ENCODE measurements around the gene GNGT2. TPM values are rescaled to one million over a fixed set of nuclear protein-coding genes. Genes with fewer than 3 reads are reported as not detected.
"Not testable (repeated sequence)": the region's sequence is repeated elsewhere in the genome, so short reads cannot be mapped to it uniquely, and the experiment has no call there.

The GNGT2 gene
- total RNA-seq, 1 donor from 2014 or later, result 1.5 TPM

- DNase-seq (ENCODE audit: low spot score), result not testable (repeated sequence)
Measured at GRCh38 chr17:49175978-49176377, 34.4 kb downstream of the GNGT2 start.

GRCh38 chr17:49170711-49171110 is 39.7 kb downstream of the GNGT2 start:
- not testable (repeated sequence) for DNase-seq (ENCODE audit: low spot score)

- no peak for DNase-seq (ENCODE audit: low spot score)
Measured at GRCh38 chr17:49170216-49170615, 40.2 kb downstream of the GNGT2 start.

- DNase-seq (ENCODE audit: low spot score), result no peak
Measured at GRCh38 chr17:49168706-49169105, 41.7 kb downstream of the GNGT2 start.

- no peak for DNase-seq (ENCODE audit: low spot score)
Measured at GRCh38 chr17:49165143-49165542, 45.2 kb downstream of the GNGT2 start.

GRCh38 chr17:49162866-49163265 is 47.5 kb downstream of the GNGT2 start:
- DNase-seq (ENCODE audit: low spot score), result no peak

GRCh38 chr17:49157784-49158183 is 52.6 kb downstream of the GNGT2 start:
- DNase-seq (ENCODE audit: low spot score), result no peak

GRCh38 chr17:49156256-49156655 is 54.1 kb downstream of the GNGT2 start:
- no peak for DNase-seq (ENCODE audit: low spot score)

Other genes with a start within 250 kb of the GNGT2 start
- not detected for gene GIP, start 242.0 kb downstream of the GNGT2 start, total RNA-seq
- not detected for gene IGF2BP1, start 213.2 kb downstream of the GNGT2 start, total RNA-seq
- gene B4GALNT2, start 77.8 kb downstream of the GNGT2 start, total RNA-seq, result not detected
- gene ABI3, start 133 bp upstream of the GNGT2 start, total RNA-seq, result 12.5 TPM
- gene PHOSPHO1, start 20.2 kb upstream of the GNGT2 start, total RNA-seq, result 1.8 TPM
- gene ZNF652, start 151.7 kb upstream of the GNGT2 start, total RNA-seq, result 41.8 TPM
- gene PHB1, start 204.3 kb upstream of the GNGT2 start, total RNA-seq, result 158 TPM

Measured in mesenteric fat pad (tissue), 1 donor.